Neutrophil (primary cell): ENCODE measurements around the gene VPS35L.

Experiments
- H3K27ac ChIP-seq: fragments of 200-600 bp; sonication (generic); 2 replicates; pipeline ENCODE4 v1.5.1; 2016; ENCODE audit warnings: mild to moderate bottlenecking, moderate library complexity
- H3K27me3 ChIP-seq: fragments of 200-600 bp; sonication (generic); 2 replicates; pipeline ENCODE4 v1.6.0; 2016; ENCODE audit warnings: mild to moderate bottlenecking
- H3K36me3 ChIP-seq: fragments of 200-600 bp; sonication (generic); 2 replicates; pipeline ENCODE4 v1.5.1; 2017
- H3K4me1 ChIP-seq, 2 experiments: fragments of 200-600 bp in 1 of 2; sonication (generic) in 1 of 2; 1 replicate in 1 of 2; 2 replicates in 1 of 2; pipeline versions ENCODE4 v1.5.1 to v1.6.1; 2013 to 2016; ENCODE audit warnings: low read depth in 1 of 2, low read length in 1 of 2, mild to moderate bottlenecking in 1 of 2, moderate library complexity in 1 of 2; ENCODE audit not compliant: control insufficient read depth in 1 of 2, insufficient read depth in 1 of 2
- H3K4me3 ChIP-seq, 2 experiments: fragments of 200-600 bp in 1 of 2; sonication (generic) in 1 of 2; 1 replicate in 1 of 2; 2 replicates in 1 of 2; pipeline ENCODE4 v1.5.1; 2013 to 2016; ENCODE audit warnings: low read depth in 1 of 2, low read length in 1 of 2, mild to moderate bottlenecking in 1 of 2, moderate library complexity in 1 of 2
- H3K9me3 ChIP-seq: fragments of 200-600 bp; sonication (generic); 2 replicates; pipeline ENCODE4 v1.5.1; 2016
- TF ChIP-seq, protein P1 (sequence below): fragments of 200-600 bp; sonication (generic); IDR thresholded peaks from 2 replicates; pipeline ENCODE4 v1.5.1; 2016; ENCODE audit warnings: antibody characterized with exemption

VPS35L gene

DNA sequence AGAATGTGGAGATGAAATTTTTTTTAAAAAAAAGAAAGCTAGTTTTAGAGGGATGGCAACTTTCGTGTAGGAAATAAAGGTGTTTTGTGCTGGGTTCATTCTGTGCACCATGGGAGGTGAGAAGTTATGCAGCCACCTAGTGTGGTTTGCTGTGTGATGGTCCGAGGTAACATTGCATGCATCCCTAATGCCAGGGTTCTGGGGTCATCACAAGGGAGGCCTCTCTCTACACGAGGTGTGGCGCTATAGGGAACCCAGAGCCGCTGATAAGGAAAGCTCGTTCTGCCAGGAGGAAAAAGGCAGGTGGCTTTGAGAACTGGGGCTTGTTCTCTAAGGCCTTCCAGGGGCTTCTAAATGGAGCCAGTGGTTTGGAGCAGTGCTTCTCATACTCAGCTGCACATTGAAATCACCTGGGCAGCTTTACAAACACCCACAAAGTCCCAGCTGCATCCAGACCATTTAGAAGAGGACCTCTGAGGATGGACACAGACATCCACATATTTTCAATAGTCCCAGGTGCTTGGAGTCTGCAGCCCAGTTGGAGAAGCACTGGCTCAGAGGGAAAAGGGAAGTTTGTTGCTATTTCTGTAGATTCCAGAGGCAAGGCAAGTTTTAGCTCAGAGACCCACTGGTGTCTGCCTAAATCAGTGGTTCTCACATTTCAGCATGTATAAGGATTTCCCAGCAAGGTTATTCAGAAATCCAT is 43.5 kb downstream of the VPS35L start:
- TF ChIP-seq, protein P1, sequence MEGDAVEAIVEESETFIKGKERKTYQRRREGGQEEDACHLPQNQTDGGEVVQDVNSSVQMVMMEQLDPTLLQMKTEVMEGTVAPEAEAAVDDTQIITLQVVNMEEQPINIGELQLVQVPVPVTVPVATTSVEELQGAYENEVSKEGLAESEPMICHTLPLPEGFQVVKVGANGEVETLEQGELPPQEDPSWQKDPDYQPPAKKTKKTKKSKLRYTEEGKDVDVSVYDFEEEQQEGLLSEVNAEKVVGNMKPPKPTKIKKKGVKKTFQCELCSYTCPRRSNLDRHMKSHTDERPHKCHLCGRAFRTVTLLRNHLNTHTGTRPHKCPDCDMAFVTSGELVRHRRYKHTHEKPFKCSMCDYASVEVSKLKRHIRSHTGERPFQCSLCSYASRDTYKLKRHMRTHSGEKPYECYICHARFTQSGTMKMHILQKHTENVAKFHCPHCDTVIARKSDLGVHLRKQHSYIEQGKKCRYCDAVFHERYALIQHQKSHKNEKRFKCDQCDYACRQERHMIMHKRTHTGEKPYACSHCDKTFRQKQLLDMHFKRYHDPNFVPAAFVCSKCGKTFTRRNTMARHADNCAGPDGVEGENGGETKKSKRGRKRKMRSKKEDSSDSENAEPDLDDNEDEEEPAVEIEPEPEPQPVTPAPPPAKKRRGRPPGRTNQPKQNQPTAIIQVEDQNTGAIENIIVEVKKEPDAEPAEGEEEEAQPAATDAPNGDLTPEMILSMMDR, result no peak
- Histone ChIP-seq H3K36me3 (peaks cover 36% of the 10 kb centered on the region), H3K27me3 (no peaks in the 10 kb centered on the region), H3K4me3 (no peak overlapping the region), H3K4me1 (peaks cover 6% of the 10 kb centered on the region in 2 experiments), H3K27ac (no peak overlapping the region), H3K9me3 (no peaks in the 10 kb centered on the region)

DNA sequence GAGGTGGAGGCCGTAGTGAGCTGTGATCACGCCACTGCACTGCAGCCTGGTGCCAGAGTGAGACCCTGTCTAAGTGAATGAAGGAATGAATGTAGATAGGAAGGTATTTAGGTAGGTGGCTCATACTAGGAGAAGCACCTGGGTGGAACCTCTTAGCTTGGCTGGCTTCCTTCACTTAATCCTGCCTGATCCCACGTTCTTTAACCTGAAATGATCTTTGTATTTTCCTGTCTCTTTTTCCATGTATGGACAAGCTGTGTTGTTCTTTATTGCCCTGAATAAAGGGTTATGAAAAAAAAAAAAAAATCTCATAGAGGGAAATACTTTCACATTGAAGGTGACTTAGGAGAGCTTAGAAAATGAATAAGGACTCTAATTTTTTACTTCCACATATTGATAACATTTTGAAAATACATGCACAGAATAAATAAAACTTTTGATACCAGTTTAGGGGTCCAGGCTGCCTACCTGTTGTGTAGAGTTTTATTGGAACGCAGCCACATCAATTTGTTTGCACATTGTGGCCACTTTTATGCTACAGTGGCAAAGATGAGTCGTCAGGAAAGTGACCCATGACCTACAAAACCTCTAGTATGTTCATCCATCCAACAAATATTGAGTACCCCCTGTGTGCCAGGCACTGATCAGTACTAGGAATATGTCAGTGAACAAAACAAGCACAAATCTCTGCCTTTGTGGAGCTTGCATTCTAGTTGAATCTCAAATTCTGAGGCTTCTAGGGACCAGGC is 44.6 kb downstream of the VPS35L start:
- Histone ChIP-seq H3K27ac (no peak overlapping the region), H3K9me3 (no peaks in the 10 kb centered on the region), H3K4me3 (no peak overlapping the region), H3K27me3 (no peaks in the 10 kb centered on the region), H3K4me1 (peaks cover 6% of the 10 kb centered on the region in 2 experiments), H3K36me3 (peaks cover 30% of the 10 kb centered on the region)
- TF ChIP-seq, protein P1, result no peak

DNA sequence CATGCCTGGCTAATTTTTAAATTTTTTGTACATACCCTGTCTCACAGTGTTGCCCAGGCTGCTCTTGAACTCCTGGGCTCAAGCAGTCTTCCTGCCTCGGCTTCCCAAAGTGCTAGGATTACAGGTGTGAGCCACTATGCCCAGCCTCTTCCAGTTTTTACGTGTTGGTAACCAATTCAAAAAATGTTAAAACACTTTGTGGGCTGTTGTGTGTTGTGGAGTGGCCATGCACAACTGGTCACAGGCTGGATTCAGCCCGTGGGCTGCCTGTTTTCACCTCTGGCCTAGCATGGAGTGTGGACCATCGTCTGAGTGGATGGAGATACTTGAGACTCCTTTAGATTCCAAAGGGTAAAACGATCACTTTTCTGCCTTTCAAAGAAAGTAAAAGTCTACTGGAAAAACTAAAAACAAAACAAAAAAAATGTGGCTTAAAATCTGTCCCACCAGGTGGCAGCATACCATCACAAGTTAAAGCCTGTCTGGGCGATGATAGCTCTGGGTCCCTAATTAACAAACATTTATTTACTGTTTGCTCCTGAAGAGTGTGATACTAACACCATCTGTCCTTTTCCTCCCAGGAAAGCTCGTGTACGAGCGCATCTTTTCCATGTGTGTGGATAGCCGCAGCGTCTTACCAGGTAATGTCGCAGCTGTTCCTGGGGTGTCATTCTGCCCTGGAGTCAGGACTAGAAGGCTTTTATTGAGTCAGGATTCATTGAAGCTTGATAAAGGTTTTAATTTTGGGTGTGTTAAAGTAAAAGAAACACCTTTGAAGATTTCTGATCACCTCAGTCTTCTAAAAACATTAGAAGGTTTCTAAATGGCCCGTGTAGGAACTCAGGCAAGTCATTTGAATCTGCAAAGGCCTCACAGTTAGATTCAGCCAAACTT is 45.8 kb downstream of the VPS35L start:
- Histone ChIP-seq H3K4me1 (peaks cover 6% of the 10 kb centered on the region in 2 experiments), H3K36me3 (peaks cover 20% of the 10 kb centered on the region), H3K27ac (no peak overlapping the region)

DNA sequence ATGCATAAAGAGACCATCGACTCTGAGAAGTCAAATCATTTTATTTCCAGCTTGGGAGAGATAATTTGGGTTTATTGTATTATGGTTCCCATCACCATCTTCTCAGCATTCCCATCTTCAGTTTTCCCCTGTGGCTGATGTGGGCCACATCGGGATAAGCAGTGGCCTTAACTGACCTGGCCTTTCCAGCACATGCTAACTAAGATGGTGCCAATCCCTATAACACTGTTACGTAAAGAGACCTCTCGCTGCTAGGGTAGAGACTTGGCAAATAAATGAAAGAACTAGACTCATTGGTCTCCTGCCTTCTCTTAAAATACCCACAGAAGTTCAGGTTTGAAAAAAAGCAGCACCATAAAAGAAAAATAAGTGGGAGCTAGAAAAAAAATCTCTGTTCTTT is 49.4 kb downstream of the VPS35L start:
- H3K27me3 ChIP-seq, result no peaks in the 10 kb centered on the region
- H3K9me3 ChIP-seq, result no peaks in the 10 kb centered on the region
- H3K36me3 ChIP-seq, result peaks cover 48% of the 10 kb centered on the region
- TF ChIP-seq, protein P1, result no peak
- H3K4me1 ChIP-seq, result peaks cover 6% of the 10 kb centered on the region in 2 experiments
- no peak overlapping the region for H3K27ac ChIP-seq
- H3K4me3 ChIP-seq, result no peak overlapping the region

More for the DNA sequence above, 45.8 kb downstream of the VPS35L start:
- TF ChIP-seq, protein P1, result no peak
- Histone ChIP-seq H3K9me3 (no peaks in the 10 kb centered on the region), H3K27me3 (no peaks in the 10 kb centered on the region), H3K4me3 (no peak overlapping the region)

DNA sequence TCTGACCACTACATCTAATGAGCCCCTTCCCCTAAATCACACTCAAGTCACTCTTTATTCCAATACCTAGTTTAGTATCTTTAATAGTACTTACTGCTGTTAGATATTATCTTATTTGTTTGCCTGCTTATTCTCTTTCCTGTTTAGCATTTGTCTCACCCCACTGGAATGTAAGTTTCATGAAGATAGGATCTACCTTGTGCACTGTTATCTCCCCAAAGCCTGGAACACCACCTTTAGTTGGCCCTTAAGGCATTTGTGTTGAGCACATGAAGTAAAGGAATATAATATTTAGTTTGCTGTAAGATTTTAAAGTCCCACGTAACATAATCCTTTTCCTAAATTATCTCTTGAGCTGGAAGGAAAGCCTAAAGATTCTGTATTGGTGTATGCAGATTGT is 50.2 kb downstream of the VPS35L start:
- Histone ChIP-seq H3K9me3 (no peaks in the 10 kb centered on the region), H3K36me3 (peaks cover 48% of the 10 kb centered on the region), H3K27ac (no peak overlapping the region), H3K4me3 (no peak overlapping the region), H3K27me3 (no peaks in the 10 kb centered on the region), H3K4me1 (peaks cover 6% of the 10 kb centered on the region in 2 experiments)
- TF ChIP-seq, protein P1, result no peak
